T-helper 22 cell (primary cell): ENCODE results near the gene C4orf36.
"Not testable (repeated sequence)": the region's sequence is repeated elsewhere in the genome, so short reads cannot be mapped to it uniquely, and the experiment has no call there.

Experiments
- DNase-seq: peaks from one replicate; pipeline ENCODE4 v3.0.0-alpha.2; 2020; ENCODE audit warnings: low read depth

C4orf36 gene

GRCh38 chr4:86916392-86916791, 24.2 kb upstream of the C4orf36 start:
- DNase-seq = no peak

GRCh38 chr4:86910820-86911684, 18.8 kb upstream of the C4orf36 start:
- no peak for DNase-seq

- DNase-seq = no peak
Measured at GRCh38 chr4:86910369-86910768, 18.1 kb upstream of the C4orf36 start.

GRCh38 chr4:86909546-86910295, 17.5 kb upstream of the C4orf36 start:
- DNase-seq = no peak

- DNase-seq = no peak
Measured at GRCh38 chr4:86908251-86908657, 16.0 kb upstream of the C4orf36 start.

GRCh38 chr4:86901864-86902263, 9.6 kb upstream of the C4orf36 start:
- no peak for DNase-seq

GRCh38 chr4:86898562-86898961, 6.3 kb upstream of the C4orf36 start:
- no peak for DNase-seq

- no peak for DNase-seq
Measured at GRCh38 chr4:86896596-86896995, 4.4 kb upstream of the C4orf36 start.

GRCh38 chr4:86895692-86896488, 3.7 kb upstream of the C4orf36 start:
- DNase-seq = no peak

- no peak for DNase-seq
Measured at GRCh38 chr4:86894455-86894854, 2.2 kb upstream of the C4orf36 start.

- no peak for DNase-seq
Measured at GRCh38 chr4:86893136-86893535, 914 bp upstream of the C4orf36 start.

- DNase-seq = no peak
Measured at GRCh38 chr4:86892636-86892960, 376 bp upstream of the C4orf36 start.

- no peak for DNase-seq
Measured at GRCh38 chr4:86890790-86891189, 1.4 kb downstream of the C4orf36 start.

GRCh38 chr4:86879641-86880040, 12.6 kb downstream of the C4orf36 start:
- no peak for DNase-seq

- no peak for DNase-seq
Measured at GRCh38 chr4:86878640-86879039, 13.6 kb downstream of the C4orf36 start.

- no peak for DNase-seq
Measured at GRCh38 chr4:86876894-86877685, 15.1 kb downstream of the C4orf36 start.

- not testable (repeated sequence) for DNase-seq
Measured at GRCh38 chr4:86875436-86875835, 16.8 kb downstream of the C4orf36 start.

- DNase-seq = no peak
Measured at GRCh38 chr4:86872135-86872534, 20.1 kb downstream of the C4orf36 start.

GRCh38 chr4:86870442-86871069, 21.7 kb downstream of the C4orf36 start:
- no peak for DNase-seq

GRCh38 chr4:86857341-86858052, 34.7 kb downstream of the C4orf36 start:
- no peak for DNase-seq

- no peak for DNase-seq
Measured at GRCh38 chr4:86856896-86857295, 35.3 kb downstream of the C4orf36 start.
